D721Med (cell line): ENCODE data around the gene ASB10.

Source experiments
- DNase-seq: peaks from one replicate; pipeline ENCODE4 v3.0.0; 2011; ENCODE audit warnings: low spot score; ENCODE audit not compliant: insufficient read length
- FAIRE-seq: peaks from 2 replicates; lab custom pipeline; 2011; peaks lifted over from hg19 to GRCh38; lab: Jason Lieb, UNC
- CTCF ChIP-seq: IDR thresholded peaks from 2 replicates; pipeline ENCODE4 v1.5.1; 2012; ENCODE audit warnings: mild to moderate bottlenecking, control low read depth; ENCODE audit not compliant: insufficient read depth; ENCODE audit errors: missing control alignments

The ASB10 gene

GRCh38 chr7:151209588-151209987 is 22.5 kb upstream of the ASB10 start:
- TF ChIP-seq CTCF: no peak
- no peak for FAIRE-seq
- no peak for DNase-seq

GRCh38 chr7:151208253-151208862 is 21.3 kb upstream of the ASB10 start:
- no peak for FAIRE-seq
- no peak for TF ChIP-seq CTCF
- DNase-seq: no peak

GRCh38 chr7:151207804-151208203 is 20.8 kb upstream of the ASB10 start:
- no peak for FAIRE-seq
- no peak for TF ChIP-seq CTCF
- no peak for DNase-seq

- FAIRE-seq (no peak), DNase-seq (no peak)
- no peak for TF ChIP-seq CTCF
Measured at GRCh38 chr7:151207315-151207714, 20.3 kb upstream of the ASB10 start.

GRCh38 chr7:151206914-151207313 is 19.9 kb upstream of the ASB10 start:
- FAIRE-seq: no peak
- no peak for TF ChIP-seq CTCF
- DNase-seq: no peak

GRCh38 chr7:151205730-151206129 is 18.7 kb upstream of the ASB10 start:
- TF ChIP-seq CTCF: no peak
- DNase-seq: no peak
- no peak for FAIRE-seq

DNA sequence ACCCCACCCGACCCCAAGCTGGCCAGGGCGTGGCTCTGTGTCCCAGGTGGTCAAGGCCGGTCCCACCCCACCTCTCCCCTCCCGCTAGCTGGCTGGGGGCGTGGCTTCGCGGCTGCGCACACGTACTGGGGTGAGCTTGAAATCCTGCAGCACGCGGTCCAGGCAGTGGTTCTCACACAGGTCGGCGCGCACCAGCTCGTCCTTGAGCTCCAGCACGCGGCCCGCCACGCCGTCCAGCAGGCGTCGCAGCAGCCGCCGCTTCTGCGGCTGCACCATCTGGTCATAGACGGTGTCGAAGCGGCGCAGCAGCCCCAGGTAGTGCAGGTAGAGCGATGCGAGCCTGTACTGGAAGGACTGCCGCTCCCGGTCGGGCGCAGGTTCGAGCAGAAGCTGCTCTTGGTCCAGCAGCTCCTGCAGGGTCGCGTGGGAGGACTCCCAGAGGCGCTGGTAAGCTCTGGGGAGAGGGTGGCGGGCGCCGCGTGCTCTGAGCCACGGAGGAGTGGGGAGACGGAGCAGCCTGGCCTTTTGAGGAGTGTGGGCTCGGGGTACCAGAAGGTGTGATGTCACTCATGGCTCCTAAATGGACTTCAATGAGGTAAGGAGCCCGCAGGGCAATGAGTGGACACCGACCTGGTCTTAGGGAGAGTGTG is 17.5 kb upstream of the ASB10 start:
- TF ChIP-seq CTCF: no peak
- FAIRE-seq: no peak
- DNase-seq: no peak
